NCI-H2107 treated with DMSO at 0.1 percent for 48 hours (cell line): ENCODE data around the gene SLC9A2.

Source experiments
- DNase-seq: peaks from one replicate; lab custom pipeline; 2025; ENCODE audit not compliant: unreplicated experiment; lab: John Stamatoyannopoulos, UW

Gene SLC9A2

DNA sequence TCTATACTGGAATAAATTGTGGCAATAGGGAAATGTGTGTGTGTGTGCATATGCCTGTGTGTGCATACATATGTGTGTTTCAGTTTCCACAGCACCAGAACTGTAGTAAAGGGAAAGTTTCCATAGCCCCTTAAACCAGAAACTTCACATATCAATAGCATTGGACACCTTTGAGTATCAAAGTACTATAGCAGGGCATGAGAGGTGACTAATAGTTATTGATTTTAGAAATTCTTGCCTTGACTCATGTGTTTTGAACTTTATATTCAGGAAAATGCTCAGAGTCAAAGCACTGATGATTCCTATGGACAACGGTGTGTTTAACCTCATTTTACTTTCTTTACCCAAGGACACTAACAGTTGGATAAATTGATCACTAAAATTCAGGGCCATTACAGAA, 50.0 kb downstream of the SLC9A2 start:
- DNase-seq = no peak

DNA sequence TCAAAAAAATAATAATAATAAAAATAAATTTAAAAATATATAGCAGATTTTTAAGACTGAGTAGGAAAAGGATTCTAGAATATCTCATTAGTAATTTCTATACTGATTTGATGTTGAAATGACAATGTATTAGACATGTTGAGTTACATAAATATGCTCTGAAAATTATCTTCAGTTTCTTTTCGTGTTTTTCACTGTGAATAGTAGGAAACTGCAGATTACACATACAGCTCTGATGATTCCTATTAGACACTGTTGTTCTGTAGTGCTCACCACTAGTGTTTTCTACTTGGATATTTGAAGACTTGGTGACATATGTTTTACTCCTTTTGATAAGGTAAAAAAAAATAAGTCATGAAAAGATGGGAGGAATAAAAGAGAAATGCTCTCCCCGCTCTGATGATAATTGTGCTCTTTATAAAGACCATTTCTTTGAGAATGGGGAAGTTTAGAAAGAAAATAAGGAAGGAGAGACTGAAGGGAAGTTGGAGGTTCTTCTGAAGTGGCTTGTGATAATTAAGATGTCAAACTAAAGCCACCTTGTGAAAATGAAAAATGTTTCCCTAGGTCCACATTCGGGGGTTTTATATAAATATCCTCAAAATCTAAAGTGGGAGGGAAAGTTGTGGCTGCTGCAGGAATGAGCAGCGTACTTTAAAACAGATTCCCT, 52.9 kb downstream of the SLC9A2 start:
- DNase-seq = no peak

DNA sequence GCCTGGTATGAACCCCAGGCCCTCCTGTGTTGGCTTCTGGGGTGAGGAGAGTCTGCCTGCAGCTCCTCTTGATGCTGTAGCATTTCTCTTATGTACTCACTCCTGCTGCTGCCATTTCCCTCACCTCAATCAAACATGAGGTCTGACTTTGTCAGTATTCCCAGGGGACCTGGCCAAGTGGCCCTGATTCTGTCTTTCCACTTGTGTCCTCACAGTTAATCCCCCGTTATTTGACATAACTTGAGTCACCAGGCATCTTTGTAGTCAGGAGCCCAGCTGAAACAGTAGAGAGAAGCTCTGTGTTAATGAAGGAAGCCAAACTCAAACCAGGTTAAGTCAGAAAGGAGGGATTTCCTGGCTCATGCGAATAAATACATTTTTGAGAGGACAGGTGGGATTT, 55.0 kb downstream of the SLC9A2 start:
- DNase-seq = no peak

DNA sequence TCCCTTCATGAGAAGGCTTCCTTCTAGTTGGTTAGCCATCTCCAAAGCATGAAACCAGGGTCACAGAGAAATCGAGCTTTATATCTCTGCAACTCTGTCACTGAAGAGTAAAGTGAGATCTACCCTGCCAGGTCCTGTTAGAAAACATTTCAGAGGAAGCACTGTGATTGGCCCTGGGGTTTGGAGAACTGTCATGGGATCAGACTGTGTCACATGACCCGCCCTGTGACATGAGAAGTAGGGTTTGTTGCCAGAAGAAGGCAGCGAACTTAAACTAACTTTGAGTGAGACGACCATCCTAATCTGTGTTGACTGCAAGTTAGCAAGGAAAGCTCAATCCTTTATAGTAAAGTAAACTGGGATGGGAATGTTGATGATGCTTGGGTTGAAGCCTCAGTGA, 55.5 kb downstream of the SLC9A2 start:
- DNase-seq = no peak

DNA sequence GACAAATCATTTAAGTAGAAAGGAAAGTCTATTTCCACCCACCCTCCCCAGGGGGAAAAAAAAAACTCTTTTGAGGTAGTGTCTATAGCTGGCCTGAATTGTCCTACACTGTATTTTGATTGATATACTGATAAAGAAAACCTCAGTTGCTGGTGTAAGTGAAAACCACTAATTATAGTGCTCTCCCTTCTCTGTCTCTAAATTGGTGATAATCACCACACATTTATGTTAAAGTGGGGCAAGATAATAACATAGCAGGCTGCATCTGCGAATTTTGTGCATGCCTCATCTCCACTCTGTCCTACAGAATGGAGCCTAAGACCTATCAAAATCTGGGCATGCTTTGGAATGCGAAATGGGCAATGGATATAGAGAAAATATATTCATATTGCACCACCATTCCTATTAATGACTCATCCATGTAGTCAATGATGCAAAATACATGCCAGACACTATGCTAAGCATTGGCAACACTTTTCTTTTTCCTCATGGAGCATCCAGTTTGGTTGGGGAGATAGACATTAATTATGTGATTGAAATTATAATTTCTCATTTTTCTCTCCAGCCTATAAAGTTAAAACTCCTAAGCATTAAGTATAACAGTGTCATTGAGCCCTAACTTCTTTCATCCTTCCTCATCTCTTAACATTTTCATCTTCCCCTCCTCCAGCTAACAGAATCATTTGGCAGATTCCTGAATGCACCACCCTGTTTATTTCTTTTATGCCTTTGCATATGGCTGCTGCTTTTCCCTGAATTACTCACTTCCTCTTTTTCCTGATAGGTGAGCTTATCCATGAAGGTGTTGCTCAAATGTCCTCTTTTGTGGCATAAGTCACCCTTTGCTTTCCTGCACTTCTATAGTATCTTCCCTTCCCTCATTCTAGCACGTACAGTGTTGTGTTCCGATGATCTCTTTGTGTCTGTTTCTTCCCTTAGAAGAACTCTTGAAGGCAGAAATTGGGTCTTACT, 58.2 kb downstream of the SLC9A2 start:
- DNase-seq = no peak

DNA sequence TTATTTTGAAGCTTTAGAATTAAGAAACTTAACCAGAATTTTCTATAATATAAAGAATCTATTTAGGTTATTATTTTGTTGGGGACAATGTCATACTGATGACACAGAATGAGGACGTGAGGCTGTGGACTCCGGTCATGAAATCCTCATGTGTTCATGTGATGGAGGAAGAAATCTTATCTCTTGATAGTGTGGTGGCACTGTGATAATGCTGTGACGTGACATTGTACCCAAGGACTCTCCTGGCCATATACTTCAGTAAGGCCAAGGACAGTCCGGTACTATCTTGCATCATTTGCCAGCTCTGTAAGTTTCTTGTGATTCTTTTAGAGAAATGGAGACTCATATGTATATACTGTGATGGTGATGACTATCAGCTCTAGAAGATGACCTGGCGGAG, 59.1 kb downstream of the SLC9A2 start:
- no peak for DNase-seq

DNA sequence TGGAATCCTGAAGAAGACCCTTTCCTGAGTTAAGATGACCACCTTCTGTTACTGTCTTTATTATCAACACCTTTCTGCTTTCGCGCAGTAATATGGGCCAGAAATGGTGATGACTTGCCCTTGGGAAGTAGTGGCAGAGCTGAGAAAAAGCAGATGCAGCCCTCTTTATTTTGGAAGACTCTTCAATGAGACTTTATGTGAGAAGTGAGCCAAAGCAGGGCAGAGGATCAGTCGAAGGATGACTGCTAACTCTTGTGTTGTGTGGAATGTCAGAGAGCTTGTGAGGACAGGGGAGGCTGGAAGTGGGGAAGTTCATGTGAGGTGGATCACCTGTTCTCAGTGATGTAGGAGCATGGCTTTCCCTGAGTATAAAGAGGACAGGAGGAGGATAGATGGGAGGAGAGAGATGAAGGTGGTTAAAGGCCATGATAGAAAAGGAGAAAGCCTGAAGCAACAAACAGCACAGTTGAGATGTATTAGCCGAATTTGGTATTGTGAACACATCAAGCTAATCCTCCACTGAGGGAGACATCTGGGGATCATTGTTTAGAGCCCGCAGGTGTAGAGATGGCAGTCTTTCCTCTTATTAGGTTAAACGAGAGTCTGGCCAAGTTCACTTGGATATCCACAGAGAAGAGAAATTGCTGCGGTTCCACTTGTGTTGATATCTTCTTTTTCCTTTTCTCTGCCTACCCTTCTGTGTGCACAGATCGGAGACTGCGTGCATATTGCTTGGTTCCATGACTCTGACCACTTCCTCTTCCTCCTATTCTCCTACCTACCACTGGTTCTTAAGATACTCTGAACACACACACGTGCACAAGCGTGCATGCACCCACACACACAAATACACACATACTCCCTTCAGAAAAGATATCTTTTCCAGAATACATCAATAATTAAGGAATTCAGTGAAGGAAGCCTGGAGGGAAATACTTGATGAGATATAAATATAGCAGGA, 67.4 kb downstream of the SLC9A2 start:
- no peak for DNase-seq

DNA sequence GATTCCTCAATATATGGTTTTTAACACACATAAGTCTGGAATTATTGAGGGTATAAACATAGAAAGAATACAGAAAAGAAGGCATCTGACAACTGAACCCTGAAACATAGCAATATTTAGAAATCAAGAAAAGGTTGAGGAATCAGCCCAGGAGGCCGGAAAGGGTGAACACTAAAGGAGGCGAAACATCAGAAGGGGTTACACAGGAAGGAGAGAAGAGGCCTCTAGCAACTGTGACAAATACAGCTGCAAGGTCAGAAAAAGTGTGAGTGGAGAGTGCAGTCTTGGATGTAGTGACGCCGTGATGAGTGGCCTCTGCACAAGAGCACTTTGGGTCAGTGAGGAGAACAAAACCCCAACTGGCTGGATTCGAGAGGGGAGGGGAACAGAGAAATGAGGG, 70.7 kb downstream of the SLC9A2 start:
- DNase-seq = no peak

DNA sequence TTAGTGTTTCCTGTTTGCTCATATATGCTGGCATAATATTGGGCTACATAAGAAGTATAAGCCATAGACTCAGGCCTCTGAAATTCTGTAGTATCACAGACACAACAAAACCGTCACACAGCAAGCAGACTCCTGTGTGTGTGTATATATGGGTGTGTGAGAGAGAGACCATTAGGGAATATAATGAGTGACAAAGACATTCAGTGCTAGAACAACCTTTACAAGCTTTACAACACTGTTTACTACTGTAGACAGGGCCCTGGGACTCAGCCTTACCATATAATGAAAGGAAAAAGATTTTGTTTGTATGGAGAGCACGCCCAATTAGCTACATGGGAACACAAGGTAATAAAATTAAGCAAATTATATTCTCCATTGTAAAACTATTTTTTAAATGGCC, 77.1 kb downstream of the SLC9A2 start:
- no peak for DNase-seq

DNA sequence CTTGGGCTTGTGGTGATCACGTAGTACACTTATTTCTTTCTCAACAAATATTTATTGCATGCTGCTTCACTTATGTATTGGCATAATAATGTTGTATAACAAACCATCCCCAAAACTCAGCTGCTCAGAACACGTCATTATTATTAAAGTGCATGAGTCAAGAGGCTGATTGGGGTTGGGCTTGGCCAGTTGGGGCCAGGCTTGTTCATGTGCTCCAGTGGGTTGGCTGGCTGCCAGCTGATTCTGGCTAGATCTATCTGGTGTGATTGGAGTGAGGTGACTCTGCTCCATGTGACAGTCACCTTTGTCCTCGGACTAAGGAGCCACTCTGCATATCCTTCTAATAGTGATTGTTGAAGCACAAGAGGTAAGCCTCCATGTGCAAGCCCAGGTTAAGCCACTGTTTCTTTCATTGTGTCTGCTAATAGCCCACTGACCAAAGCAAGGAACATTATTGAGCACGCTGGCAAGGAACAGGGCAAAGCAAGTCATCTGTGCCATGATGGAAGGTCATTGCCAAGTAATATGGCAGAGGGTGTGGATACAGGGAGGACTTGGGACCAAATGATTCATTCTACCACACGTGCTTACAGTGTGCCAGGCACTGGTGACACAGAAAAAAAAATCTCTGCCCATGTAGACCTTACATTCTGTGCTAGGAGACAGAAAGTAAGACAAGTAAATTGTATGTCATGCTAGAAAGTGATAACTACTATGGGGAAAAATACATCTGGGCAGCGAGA, 79.2 kb downstream of the SLC9A2 start:
- no peak for DNase-seq

DNA sequence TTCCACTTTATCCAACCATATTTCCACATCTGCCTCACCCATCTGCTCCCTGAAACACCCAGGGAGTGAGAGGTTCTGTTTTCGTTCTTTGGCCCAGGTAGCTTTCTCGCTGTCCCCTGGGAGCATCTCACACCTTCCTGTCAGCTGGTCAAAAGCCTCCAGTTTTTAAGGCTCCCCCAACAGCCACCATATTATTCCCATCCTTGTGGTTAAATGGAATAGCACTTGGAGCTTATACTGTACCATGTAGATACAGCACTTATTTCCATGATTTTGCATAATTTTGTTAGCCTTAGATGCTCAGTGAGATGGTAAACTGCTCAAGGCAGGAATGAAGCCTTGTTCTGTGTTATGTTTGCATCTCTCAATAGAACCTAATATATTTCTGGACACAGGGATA, 84.0 kb downstream of the SLC9A2 start:
- DNase-seq = no peak

DNA sequence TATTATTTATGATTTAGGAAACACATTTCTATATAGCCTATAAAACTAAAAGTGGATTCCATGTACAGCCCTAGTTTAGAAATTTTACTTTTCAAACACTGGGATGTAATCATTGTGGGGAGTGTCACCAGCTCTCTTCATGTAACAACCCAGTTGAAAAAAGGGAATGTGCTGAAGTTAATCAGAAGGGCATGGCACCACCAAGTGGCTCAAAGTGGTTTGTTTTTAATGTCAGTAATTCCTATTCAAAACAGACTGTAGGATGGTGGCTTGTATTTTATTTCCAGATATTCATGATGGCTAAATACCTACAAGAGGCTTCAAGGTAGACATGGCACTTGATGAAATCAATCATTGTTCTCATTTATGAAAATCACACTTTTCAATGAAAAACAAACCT, 84.4 kb downstream of the SLC9A2 start:
- DNase-seq = peak; percentile 29

DNA sequence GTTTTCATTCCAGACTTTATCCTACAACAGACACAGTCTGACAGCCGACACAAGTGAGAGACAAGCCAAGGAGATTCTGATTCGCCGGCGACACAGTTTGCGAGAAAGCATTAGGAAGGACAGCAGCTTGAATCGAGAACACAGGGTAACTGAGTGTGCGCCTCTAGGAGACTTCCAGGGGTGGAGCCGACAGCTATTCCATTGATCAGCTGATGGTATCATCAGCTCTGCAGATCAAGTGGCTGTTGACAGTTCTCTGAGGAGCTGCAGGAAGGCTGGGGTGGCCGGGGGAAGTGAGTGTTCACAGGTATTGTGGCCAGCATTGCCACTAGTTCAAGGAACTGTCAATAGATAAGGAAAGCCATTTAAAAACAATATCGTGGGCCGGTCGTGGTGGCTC, 85.2 kb downstream of the SLC9A2 start:
- DNase-seq = no peak

DNA sequence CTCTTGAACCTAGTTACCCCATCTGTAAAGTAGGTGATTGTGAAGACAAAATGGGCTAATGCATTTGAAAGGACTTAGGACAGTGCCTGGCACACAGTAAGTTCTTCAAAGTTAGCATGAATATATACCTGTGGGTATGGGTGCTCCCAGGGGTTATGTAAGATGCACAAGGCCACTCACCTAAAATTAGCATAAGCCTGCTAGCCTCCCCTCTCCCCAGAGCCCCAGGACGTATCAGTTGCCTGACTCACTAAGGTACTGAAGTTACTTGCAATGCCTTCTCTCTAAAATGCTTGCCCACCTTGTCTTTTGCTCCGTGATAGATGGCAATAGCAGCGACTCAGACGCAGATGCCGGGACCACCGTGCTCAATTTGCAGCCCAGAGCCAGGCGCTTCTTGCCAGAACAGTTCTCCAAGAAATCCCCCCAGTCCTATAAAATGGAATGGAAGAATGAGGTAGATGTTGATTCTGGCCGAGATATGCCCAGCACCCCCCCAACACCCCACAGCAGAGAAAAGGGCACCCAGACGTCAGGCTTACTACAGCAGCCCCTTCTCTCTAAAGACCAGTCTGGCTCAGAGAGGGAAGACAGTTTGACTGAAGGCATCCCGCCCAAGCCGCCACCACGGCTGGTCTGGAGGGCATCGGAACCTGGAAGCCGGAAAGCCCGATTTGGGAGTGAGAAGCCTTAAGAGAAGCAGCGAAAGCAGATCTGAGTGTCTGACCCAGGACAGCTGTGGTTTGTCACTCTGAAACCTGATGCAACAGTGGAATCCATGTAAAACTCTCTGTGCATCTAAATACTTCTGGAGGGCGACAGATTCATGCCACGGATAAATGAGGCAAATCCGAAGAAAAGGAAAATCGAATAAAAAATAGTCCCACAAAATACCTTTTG, 88.7 kb downstream of the SLC9A2 start:
- DNase-seq = no peak

DNA sequence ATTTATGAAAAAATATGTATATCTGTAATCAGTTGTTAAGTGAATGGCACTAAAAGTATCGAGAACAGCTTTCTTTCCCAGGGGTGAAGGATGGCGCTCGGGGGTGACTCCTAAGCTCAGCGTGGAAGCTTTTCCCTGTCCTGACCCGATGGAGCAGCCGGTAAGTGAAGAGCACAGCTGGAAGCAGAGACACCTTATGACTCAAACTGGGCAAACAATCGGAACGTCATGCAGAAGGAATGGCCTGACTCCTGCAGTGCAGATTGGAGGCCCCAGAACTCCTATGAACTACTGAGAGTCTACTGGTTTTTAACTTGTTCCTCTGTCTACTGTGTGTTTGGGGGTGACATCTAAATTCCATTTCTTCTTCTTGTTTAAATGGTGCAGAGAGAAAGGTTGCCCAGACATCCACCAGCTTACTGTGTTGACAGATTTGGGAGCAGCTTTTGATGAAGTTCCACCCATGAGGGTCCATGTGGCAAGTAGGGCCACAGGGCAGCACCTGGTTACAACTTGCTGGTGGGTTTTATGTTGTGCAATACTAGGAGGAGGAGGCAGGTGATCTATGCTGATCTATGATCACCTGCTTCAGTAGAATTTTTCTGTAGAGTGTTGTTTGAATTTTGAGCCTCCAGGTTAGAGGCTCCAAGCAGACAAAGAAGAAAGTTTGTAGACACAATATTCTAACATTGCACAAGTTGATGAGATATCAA, 89.7 kb downstream of the SLC9A2 start:
- DNase-seq = no peak

DNA sequence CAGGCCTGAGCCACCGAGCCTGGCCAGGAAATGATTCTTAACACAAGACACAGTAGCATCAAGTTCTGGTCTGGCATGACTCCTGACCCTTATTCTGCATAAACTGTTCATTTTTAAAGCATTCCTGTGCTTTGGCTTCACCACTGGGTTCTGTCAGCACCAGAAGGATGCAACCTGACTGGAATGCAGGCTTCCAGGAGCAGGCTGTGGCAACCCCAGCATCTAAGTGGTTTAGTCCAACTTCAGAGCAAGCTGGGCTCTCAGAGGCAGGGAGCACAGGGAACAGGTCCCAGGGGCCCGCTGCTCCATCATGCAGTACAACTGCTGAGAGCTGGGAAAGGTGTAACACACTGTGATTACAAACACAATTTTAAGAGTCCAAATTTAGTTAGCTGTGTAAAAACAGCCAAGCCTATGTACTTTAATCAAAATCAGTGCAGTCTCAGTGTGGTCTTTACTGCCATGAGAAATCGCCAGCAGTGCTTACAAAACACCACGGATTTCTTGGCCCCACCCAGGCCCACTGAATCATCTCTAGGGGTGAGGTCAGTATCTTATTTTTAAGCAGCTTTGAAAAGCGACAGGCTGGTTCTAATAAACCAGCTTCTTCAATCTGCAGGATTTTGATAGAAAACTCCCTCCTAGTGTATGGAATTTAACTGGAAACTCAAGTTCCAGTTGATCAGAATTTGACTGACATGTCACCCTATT, 98.1 kb downstream of the SLC9A2 start:
- DNase-seq = no peak

DNA sequence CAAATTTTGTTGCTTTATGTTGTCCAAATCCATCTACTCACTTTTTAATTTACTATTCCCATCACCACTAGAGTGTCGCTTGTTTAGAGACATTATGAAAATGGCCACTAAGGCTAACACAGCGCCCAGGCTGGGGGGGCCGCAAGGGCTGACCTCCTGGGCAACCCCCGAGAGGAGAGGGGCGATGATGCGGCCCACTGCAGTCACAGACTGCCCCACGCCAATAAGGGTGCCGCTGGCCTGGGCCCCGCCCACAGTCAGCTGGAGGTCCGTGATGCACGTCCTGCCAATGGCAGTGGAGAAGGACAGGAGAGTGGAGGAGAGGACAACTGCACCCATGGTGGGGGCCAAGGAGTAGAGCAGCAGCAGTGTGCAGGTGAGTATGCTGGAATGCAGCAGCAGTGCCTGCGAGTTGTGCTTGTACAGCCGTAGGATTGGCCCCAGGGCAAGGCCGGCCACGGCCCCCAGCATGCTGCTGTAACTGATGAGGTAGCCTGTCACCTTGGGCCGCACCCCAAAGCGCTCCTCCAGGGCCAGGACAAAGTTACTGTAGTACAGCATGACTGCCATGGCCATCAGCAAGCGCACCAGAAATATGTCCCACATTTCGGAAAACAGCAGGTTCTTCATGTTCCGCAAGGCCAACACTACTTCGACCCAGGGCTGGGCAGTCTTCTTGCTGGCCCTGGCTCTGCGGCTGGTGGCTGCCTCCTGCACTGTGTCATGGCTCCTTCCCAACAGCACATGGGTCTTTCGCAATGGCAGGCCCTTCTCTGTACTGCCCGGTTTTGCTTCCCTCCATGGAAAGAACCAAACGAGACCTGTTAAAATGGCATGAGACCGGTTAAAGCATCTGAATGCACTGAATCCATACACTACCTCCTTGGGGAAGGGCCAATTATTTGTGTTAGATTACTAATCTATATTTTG, 99.3 kb downstream of the SLC9A2 start:
- no peak for DNase-seq
